ENCODE results near the gene C4BPA. TPM values are rescaled to one million over a fixed set of nuclear protein-coding genes. Genes with fewer than 3 reads are reported as not detected.
A peak's percentile ranks its signal among the peaks of the same experiment; 100 is the strongest.

Gene C4BPA
- polyA plus RNA-seq, 2 of the 4 experiments (the other 2 are of a cell fraction), result 0.92 to 3.6 TPM

- TF ChIP-seq HDAC2 (IDR thresholded peaks at IDR 0.05), result no peak
- no peak for TF ChIP-seq TFCP2L1 (CRISPR knock-in tag; IDR thresholded peaks at IDR 0.05)
- no peak for TF ChIP-seq JUN (IDR thresholded peaks at IDR 0.05)
- TF ChIP-seq FOSL2 (IDR thresholded peaks at IDR 0.05), result no peak
- no peak for TF ChIP-seq FOSL2 (CRISPR knock-in tag; IDR thresholded peaks at IDR 0.05)
- TF ChIP-seq FOSB (CRISPR knock-in tag; IDR thresholded peaks at IDR 0.05), result no peak
- no peak for TF ChIP-seq EHMT2 (IDR thresholded peaks at IDR 0.05; ENCODE audit: low read depth)
- no peak for TF ChIP-seq MAZ (IDR thresholded peaks at IDR 0.05; ENCODE audit: borderline replicate concordance, low read depth, low read length)
- TF ChIP-seq MAFK (IDR thresholded peaks at IDR 0.05; ENCODE audit: partially characterized antibody), result no peak
- TF ChIP-seq HEYL (CRISPR knock-in tag; IDR thresholded peaks at IDR 0.05), result no peak
- TF ChIP-seq RCOR1 (IDR thresholded peaks at IDR 0.05; ENCODE audit: low read depth, low read length), result no peak
- no peak for TF ChIP-seq ZNF302 (CRISPR knock-in tag; IDR thresholded peaks at IDR 0.05)
- TF ChIP-seq CBX2 (IDR thresholded peaks at IDR 0.05; ENCODE audit: borderline replicate concordance, low read depth), result no peak
- peaks cover 28% of the 10 kb centered on the region for H3K4me1 ChIP-seq
- no peak overlapping the region for H3K4me3 ChIP-seq
- POLR2A ChIA-PET, result no interaction called here
- H3K27ac ChIP-seq, result no peak overlapping the region
- DNase-seq (ENCODE audit: low read depth in 1 of 2, low spot score in 1 of 2) (no peak), FAIRE-seq (no peak), ATAC-seq (no peak)
- 90% methylated on average over 1 of the region's 1 CpG for WGBS (ENCODE audit: missing lambda C conversion rate)
- H3K4me2 ChIP-seq, result no peak overlapping the region
- H3K9me3 ChIP-seq, result no peaks in the 10 kb centered on the region
- CTCF ChIA-PET, result interaction anchor here (0.6 to 4.6 kb wide), 13 partner anchors 9 to 595 kb away, joined by 3 to 17 read pairs (median 3); partner anchors contain the start of gene YOD1
Measured at GRCh38 chr1:207077012-207077411, 27.0 kb upstream of the C4BPA start.

GRCh38 chr1:207077470-207078377 lies 26.3 kb upstream of the C4BPA start:
- FAIRE-seq (peak; percentile 99), DNase-seq (ENCODE audit: low read depth in 1 of 2, low spot score in 1 of 2) (peak; percentile 62 to 78), ATAC-seq (peak; percentile 67 to 93; a peak in 5 of 6 replicates)
- H3K4me3 ChIP-seq, result no peak overlapping the region
- ChIA-PET CTCF (interaction anchor here (0.7 to 8.4 kb wide), 17 partner anchors 9 to 421 kb away, joined by 3 to 94 read pairs (median 6); partner anchors contain the start of genes C1orf116 and YOD1), POLR2A (no interaction called here)
- 29% methylated on average over 6 of the region's 6 CpGs for WGBS (ENCODE audit: missing lambda C conversion rate)
- H3K9me3 ChIP-seq, result no peaks in the 10 kb centered on the region
- H3K27ac ChIP-seq, result peak overlapping the region; percentile 12 to 29; a peak in 1 of 6 replicates
- no peak overlapping the region for H3K4me2 ChIP-seq
- H3K4me1 ChIP-seq, result peaks cover 28% of the 10 kb centered on the region
- TF ChIP-seq CBX2 (IDR thresholded peaks at IDR 0.05; ENCODE audit: borderline replicate concordance, low read depth), result no peak
- TF ChIP-seq ZFP36 (IDR thresholded peaks at IDR 0.05; ENCODE audit: borderline replicate concordance, partially characterized antibody), result no peak
- no peak for TF ChIP-seq ESRRA (IDR thresholded peaks at IDR 0.05; ENCODE audit: borderline replicate concordance, low read length)
- no peak for TF ChIP-seq HMGXB4 (CRISPR knock-in tag; IDR thresholded peaks at IDR 0.05; ENCODE audit: borderline replicate concordance)
- TF ChIP-seq MAFK (IDR thresholded peaks at IDR 0.05; ENCODE audit: partially characterized antibody), result no peak
- no peak for TF ChIP-seq BCL3 (IDR thresholded peaks at IDR 0.05)
- no peak for TF ChIP-seq FOSB (CRISPR knock-in tag; IDR thresholded peaks at IDR 0.05)
- TF ChIP-seq REST (IDR thresholded peaks at IDR 0.05), result no peak
- TF ChIP-seq TP53 (CRISPR knock-in tag; IDR thresholded peaks at IDR 0.05), result no peak
- peak; percentile 96 for TF ChIP-seq CTCF (IDR thresholded peaks at IDR 0.05)
- no peak for TF ChIP-seq BHLHE40 (IDR thresholded peaks at IDR 0.05; ENCODE audit: low read depth, low read length)
- no peak for TF ChIP-seq HDAC2 (IDR thresholded peaks at IDR 0.05)
- TF ChIP-seq RNF2 (IDR thresholded peaks at IDR 0.05; ENCODE audit: borderline replicate concordance, low read depth), result no peak
- TF ChIP-seq RAD21 (conservative IDR thresholded peaks at IDR 0.05 in 1 of 2, IDR thresholded peaks at IDR 0.05 in 1 of 2), result peak; percentile 90 to 98
- TF ChIP-seq CBX8 (IDR thresholded peaks at IDR 0.05), result no peak
- TF ChIP-seq NFE2L2 (conservative IDR thresholded peaks at IDR 0.05; ENCODE audit: low read length), result no peak
- TF ChIP-seq HES2 (IDR thresholded peaks at IDR 0.05), result no peak
- TF ChIP-seq MYC (IDR thresholded peaks at IDR 0.05; ENCODE audit: borderline replicate concordance, low read length), result no peak
- no peak for TF ChIP-seq EHMT2 (IDR thresholded peaks at IDR 0.05; ENCODE audit: low read depth)
